Dendritic cell treated with granulocyte-macrophage colony-stimulating factor and Interleukin-4, amounts not matched to agents 40 ng/mL and 50 ng/mL, for 4 days (primary cell): ENCODE measurements around the gene MOCOS.

ENCODE experiments used
- H3K27ac Mint-ChIP-seq: one replicate; pipeline ENCODE4 v1.8.0; 2022; ENCODE audit warnings: mild to moderate bottlenecking, mixed read lengths
- H3K27me3 Mint-ChIP-seq: one replicate; pipeline ENCODE4 v1.8.0; 2022; ENCODE audit warnings: mild to moderate bottlenecking, mixed read lengths
- H3K36me3 Mint-ChIP-seq: one replicate; pipeline ENCODE4 v1.8.0; 2022; ENCODE audit warnings: low read depth, mixed read lengths
- H3K4me1 Mint-ChIP-seq: one replicate; pipeline ENCODE4 v1.8.0; 2022; ENCODE audit warnings: low read depth, mixed read lengths
- H3K4me3 Mint-ChIP-seq: one replicate; pipeline ENCODE4 v1.8.0; 2022; ENCODE audit warnings: mild to moderate bottlenecking, moderate library complexity, mixed read lengths
- H3K9me3 Mint-ChIP-seq: one replicate; pipeline ENCODE4 v1.8.0; 2022; ENCODE audit warnings: mixed read lengths
- intact Hi-C: fragments of 100-400 bp; cut with micrococcal nuclease; formaldehyde crosslinking; loops from one replicate; pipeline ENCODE4 v1.15.0; 2022

MOCOS gene

DNA sequence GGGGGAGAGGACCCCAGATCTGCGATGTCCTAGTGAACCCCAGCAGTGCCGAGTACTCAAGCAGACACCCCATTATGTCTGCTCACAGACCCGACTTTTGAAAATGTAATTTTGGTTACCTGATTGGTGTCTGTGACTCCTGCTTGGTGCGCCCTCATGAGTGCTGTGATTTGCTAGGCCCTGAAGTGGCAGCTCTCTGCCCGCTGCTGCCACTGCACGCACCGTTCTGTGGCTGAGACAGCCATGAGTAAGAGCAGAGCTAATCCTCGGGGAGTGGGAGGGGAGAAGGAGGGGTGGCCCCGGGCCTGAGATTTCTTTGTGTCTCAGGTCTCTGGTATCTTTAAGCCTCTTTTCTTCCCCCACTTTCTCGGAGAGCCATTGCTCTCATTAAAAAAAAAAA is 128.4 kb downstream of the MOCOS start:
- H3K4me3 Mint-ChIP-seq = no peak overlapping the region
- H3K4me1 Mint-ChIP-seq = no peaks in the 10 kb centered on the region
- H3K9me3 Mint-ChIP-seq = peaks cover 17% of the 10 kb centered on the region
- H3K27ac Mint-ChIP-seq = no peak overlapping the region
- intact Hi-C loops = no loop called here
- peaks cover 6% of the 10 kb centered on the region for H3K27me3 Mint-ChIP-seq
- H3K36me3 Mint-ChIP-seq = no peaks in the 10 kb centered on the region

DNA sequence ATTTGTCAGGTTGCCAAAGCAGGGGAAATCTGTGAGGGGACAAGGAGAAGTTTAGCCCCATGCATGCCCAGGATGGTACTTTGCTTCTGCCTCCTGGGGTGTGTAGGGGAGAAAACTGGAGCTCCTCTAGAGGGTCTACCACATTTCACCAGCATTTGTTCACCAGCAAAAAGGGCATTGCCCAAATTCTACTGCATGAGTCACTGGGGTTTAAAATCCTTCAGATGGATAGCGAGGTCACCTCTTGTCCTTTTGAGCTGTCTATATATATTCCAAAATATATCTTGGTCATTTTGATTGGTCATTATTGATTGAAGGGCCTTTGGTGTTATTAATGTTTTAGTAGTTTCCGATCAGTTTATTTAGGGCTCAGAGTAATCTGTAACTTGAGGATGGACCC is 128.9 kb downstream of the MOCOS start:
- H3K4me3 Mint-ChIP-seq = no peak overlapping the region

More for the DNA sequence above, 128.9 kb downstream of the MOCOS start:
- Mint-ChIP-seq H3K4me1 (no peaks in the 10 kb centered on the region), H3K27ac (no peak overlapping the region), H3K9me3 (peaks cover 17% of the 10 kb centered on the region), H3K27me3 (peaks cover 4% of the 10 kb centered on the region), H3K36me3 (no peaks in the 10 kb centered on the region)
- intact Hi-C loops = no loop called here
